ENCODE data around the gene ELAVL1.
A peak's percentile ranks its signal among the peaks of the same experiment; 100 is the strongest.

The ELAVL1 gene

GRCh38 chr19:7994928-7995809 lies 10.3 kb downstream of the ELAVL1 start:
- no peak overlapping the region for H3K4me3 ChIP-seq (ENCODE audit: control insufficient read depth in 1 of 7, extremely low read depth in 1 of 7, insufficient read depth in 4 of 7, low read depth in 2 of 7, low read length in 6 of 7)
- peaks cover 0 to 5% (median 2%) of the 10 kb centered on the region in 4 experiments for H3K4me1 ChIP-seq (ENCODE audit: control extremely low read depth in 1 of 4, control insufficient read depth in 4 of 4, insufficient read depth in 4 of 4, low read length in 3 of 4)
- CTCF ChIA-PET = interaction anchor here (0.8 to 2.3 kb wide), 5 partner anchors 14 to 66 kb away, joined by 3 to 6 read pairs (median 4); no protein-coding TSS in a partner anchor
- WGBS (ENCODE audit: insufficient coverage) = 94% methylated on average over 6 of the region's 9 CpGs
- POLR2A ChIA-PET = no interaction called here
- H3K36me3 ChIP-seq (ENCODE audit: control insufficient read depth in 4 of 4, insufficient read depth in 4 of 4, low read length in 3 of 4) = peaks cover 9 to 41% (median 19%) of the 10 kb centered on the region in 4 experiments
- peak overlapping the region in 1 of 2 experiments; percentile 8 for H3K27ac ChIP-seq (ENCODE audit: insufficient read depth in 1 of 2, low read depth in 1 of 2, low read length in 2 of 2, poor library complexity in 1 of 2, severe bottlenecking in 2 of 2)
- H3K9me3 ChIP-seq (ENCODE audit: control extremely low read depth in 1 of 5, control insufficient read depth in 4 of 5, insufficient read depth in 2 of 5, low read depth in 1 of 5, low read length in 4 of 5) = no peaks in the 10 kb centered on the region
- no peaks in the 10 kb centered on the region for H3K27me3 ChIP-seq (replicated peaks in 2 of 5; ENCODE audit: control insufficient read depth in 4 of 5, insufficient read depth in 5 of 5, low read length in 4 of 5)
- DNase-seq = no peak

DNA sequence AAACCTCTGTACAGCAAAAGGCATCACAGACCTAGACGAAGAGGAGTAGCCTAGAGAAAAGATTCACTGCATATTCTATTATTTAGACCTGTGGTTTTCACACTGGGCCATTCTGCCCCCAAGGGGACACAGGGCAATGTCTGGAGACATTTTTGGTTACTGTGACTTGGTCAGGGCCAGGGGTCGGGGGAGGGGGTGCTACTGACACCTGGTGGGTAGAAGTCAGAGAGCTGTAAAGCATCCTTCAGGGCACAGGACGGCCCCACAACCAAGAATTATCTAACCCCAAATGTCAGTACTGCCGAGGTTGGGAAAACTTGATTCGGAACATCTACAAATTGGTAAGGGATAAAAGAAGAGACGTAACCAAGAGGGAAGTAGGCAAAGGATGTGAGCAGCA lies 11.3 kb downstream of the ELAVL1 start:
- POLR2A ChIA-PET = no interaction called here
- Histone ChIP-seq H3K9me3 (ENCODE audit: control extremely low read depth in 1 of 5, control insufficient read depth in 4 of 5, insufficient read depth in 2 of 5, low read depth in 1 of 5, low read length in 4 of 5) (no peaks in the 10 kb centered on the region), H3K36me3 (ENCODE audit: control insufficient read depth in 4 of 4, insufficient read depth in 4 of 4, low read length in 3 of 4) (peaks cover 12 to 39% (median 25%) of the 10 kb centered on the region in 4 experiments), H3K27ac (ENCODE audit: insufficient read depth in 1 of 2, low read depth in 1 of 2, low read length in 2 of 2, poor library complexity in 1 of 2, severe bottlenecking in 2 of 2) (no peak overlapping the region), H3K4me1 (ENCODE audit: control extremely low read depth in 1 of 4, control insufficient read depth in 4 of 4, insufficient read depth in 4 of 4, low read length in 3 of 4) (peaks cover 0 to 5% (median 2%) of the 10 kb centered on the region in 4 experiments), H3K4me3 (ENCODE audit: control insufficient read depth in 1 of 7, extremely low read depth in 1 of 7, insufficient read depth in 4 of 7, low read depth in 2 of 7, low read length in 6 of 7) (no peak overlapping the region), H3K27me3 (replicated peaks in 2 of 5; ENCODE audit: control insufficient read depth in 4 of 5, insufficient read depth in 5 of 5, low read length in 4 of 5) (no peaks in the 10 kb centered on the region)
- CTCF ChIA-PET = interaction anchor here (1.0 to 2.3 kb wide), 3 partner anchors 9 to 23 kb away, joined by 4 to 6 read pairs (median 6); no protein-coding TSS in a partner anchor
- WGBS (ENCODE audit: insufficient coverage) = 100% methylated on average over 2 of the region's 6 CpGs
- peak in 1 of 3 donors; percentile 3 for DNase-seq

DNA sequence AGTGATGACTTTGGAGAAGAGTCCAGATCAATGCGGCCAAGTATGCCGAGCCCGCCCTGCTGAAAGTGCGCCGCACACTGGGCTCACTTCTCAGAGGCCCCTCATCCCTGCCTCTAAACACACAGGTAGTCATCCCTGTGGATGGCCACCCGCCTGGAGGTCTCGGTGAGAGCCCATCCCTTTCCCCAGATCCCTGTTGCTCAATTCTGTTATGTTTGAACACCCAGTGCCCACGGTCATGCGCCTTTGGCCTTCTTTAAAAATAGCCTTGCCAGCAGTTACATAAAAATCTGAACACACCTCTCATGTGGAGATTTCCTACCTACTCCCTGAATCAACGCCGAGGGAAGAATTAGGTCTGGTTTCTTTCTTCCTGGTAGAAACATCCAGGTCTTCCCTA lies 11.9 kb downstream of the ELAVL1 start:
- CTCF ChIA-PET = interaction anchor here (1.0 to 1.6 kb wide), 2 partner anchors 10 to 49 kb away, joined by 4 to 6 read pairs; no protein-coding TSS in a partner anchor
- no peak overlapping the region for H3K4me3 ChIP-seq (ENCODE audit: control insufficient read depth in 1 of 7, extremely low read depth in 1 of 7, insufficient read depth in 4 of 7, low read depth in 2 of 7, low read length in 6 of 7)
- WGBS (ENCODE audit: insufficient coverage) = 98% methylated on average over 11 of the region's 11 CpGs
- POLR2A ChIA-PET = no interaction called here
- H3K27me3 ChIP-seq (replicated peaks in 2 of 5; ENCODE audit: control insufficient read depth in 4 of 5, insufficient read depth in 5 of 5, low read length in 4 of 5) = no peaks in the 10 kb centered on the region
- peak overlapping the region in 1 of 2 experiments; percentile 0 for H3K27ac ChIP-seq (ENCODE audit: insufficient read depth in 1 of 2, low read depth in 1 of 2, low read length in 2 of 2, poor library complexity in 1 of 2, severe bottlenecking in 2 of 2)
- peaks cover 0 to 5% (median 2%) of the 10 kb centered on the region in 4 experiments for H3K4me1 ChIP-seq (ENCODE audit: control extremely low read depth in 1 of 4, control insufficient read depth in 4 of 4, insufficient read depth in 4 of 4, low read length in 3 of 4)
- no peaks in the 10 kb centered on the region for H3K9me3 ChIP-seq (ENCODE audit: control extremely low read depth in 1 of 5, control insufficient read depth in 4 of 5, insufficient read depth in 2 of 5, low read depth in 1 of 5, low read length in 4 of 5)
- no peak for DNase-seq
- peaks cover 12 to 45% (median 30%) of the 10 kb centered on the region in 4 experiments for H3K36me3 ChIP-seq (ENCODE audit: control insufficient read depth in 4 of 4, insufficient read depth in 4 of 4, low read length in 3 of 4)

- H3K27me3 ChIP-seq (replicated peaks in 2 of 5; ENCODE audit: control insufficient read depth in 4 of 5, insufficient read depth in 5 of 5, low read length in 4 of 5) = no peaks in the 10 kb centered on the region
- H3K9me3 ChIP-seq (ENCODE audit: control extremely low read depth in 1 of 5, control insufficient read depth in 4 of 5, insufficient read depth in 2 of 5, low read depth in 1 of 5, low read length in 4 of 5) = no peaks in the 10 kb centered on the region
- POLR2A ChIA-PET = no interaction called here
- DNase-seq = no peak
- H3K4me3 ChIP-seq (ENCODE audit: control insufficient read depth in 1 of 7, extremely low read depth in 1 of 7, insufficient read depth in 4 of 7, low read depth in 2 of 7, low read length in 6 of 7) = no peak overlapping the region
- WGBS (ENCODE audit: insufficient coverage) = 100% methylated on average over 1 of the region's 10 CpGs
- CTCF ChIA-PET = interaction anchor here (1.6 kb wide), 1 partner anchor 48 kb away, joined by 4 read pairs; no protein-coding TSS in a partner anchor
- peaks cover 12 to 52% (median 40%) of the 10 kb centered on the region in 4 experiments for H3K36me3 ChIP-seq (ENCODE audit: control insufficient read depth in 4 of 4, insufficient read depth in 4 of 4, low read length in 3 of 4)
- H3K27ac ChIP-seq (ENCODE audit: insufficient read depth in 1 of 2, low read depth in 1 of 2, low read length in 2 of 2, poor library complexity in 1 of 2, severe bottlenecking in 2 of 2) = no peak overlapping the region
- no peaks in the 10 kb centered on the region for H3K4me1 ChIP-seq (ENCODE audit: control extremely low read depth in 1 of 4, control insufficient read depth in 4 of 4, insufficient read depth in 4 of 4, low read length in 3 of 4)
These were observed 12.9 kb downstream of the ELAVL1 start for GRCh38 chr19:7992575-7992974.

DNA sequence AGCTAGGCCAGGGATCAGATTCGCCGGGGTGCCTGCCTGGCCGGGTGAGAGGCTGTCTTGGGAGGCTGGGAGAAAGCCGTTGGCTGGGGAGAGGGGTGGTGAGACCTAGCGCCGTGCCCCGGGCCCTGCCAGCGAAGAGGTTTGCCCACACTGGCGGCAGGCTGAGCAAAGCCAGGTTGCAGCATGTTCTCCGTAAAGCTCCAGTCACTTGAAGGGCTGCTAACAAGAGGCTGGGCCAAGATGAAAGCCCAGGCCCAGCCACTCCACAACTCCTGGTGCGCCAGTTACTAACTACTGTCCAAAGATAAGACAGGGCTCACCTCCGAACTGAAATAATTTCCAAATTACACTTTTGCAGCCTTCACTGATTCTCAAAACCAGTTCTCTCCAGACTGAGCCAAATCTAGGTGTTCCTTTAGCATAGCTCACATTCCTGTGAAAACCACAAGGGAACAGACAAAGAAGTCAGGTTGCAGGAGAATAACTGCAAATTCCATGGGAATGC lies 16.3 kb downstream of the ELAVL1 start:
- Histone ChIP-seq H3K4me3 (ENCODE audit: control insufficient read depth in 1 of 7, extremely low read depth in 1 of 7, insufficient read depth in 4 of 7, low read depth in 2 of 7, low read length in 6 of 7) (no peak overlapping the region), H3K27ac (ENCODE audit: insufficient read depth in 1 of 2, low read depth in 1 of 2, low read length in 2 of 2, poor library complexity in 1 of 2, severe bottlenecking in 2 of 2) (no peak overlapping the region), H3K27me3 (replicated peaks in 2 of 5; ENCODE audit: control insufficient read depth in 4 of 5, insufficient read depth in 5 of 5, low read length in 4 of 5) (no peaks in the 10 kb centered on the region), H3K4me1 (ENCODE audit: control extremely low read depth in 1 of 4, control insufficient read depth in 4 of 4, insufficient read depth in 4 of 4, low read length in 3 of 4) (no peaks in the 10 kb centered on the region), H3K36me3 (ENCODE audit: control insufficient read depth in 4 of 4, insufficient read depth in 4 of 4, low read length in 3 of 4) (peaks cover 14 to 82% (median 62%) of the 10 kb centered on the region in 4 experiments), H3K9me3 (ENCODE audit: control extremely low read depth in 1 of 5, control insufficient read depth in 4 of 5, insufficient read depth in 2 of 5, low read depth in 1 of 5, low read length in 4 of 5) (no peaks in the 10 kb centered on the region)
- ChIA-PET POLR2A (no interaction called here), CTCF (interaction anchor here (1.7 kb wide), 1 partner anchor 25 kb away, joined by 3 read pairs; no protein-coding TSS in a partner anchor)
- 96% methylated on average over 11 of the region's 12 CpGs for WGBS (ENCODE audit: insufficient coverage)
- DNase-seq = no peak

GRCh38 chr19:7988307-7988706 lies 17.1 kb downstream of the ELAVL1 start:
- H3K36me3 ChIP-seq (ENCODE audit: control insufficient read depth in 4 of 4, insufficient read depth in 4 of 4, low read length in 3 of 4) = peaks cover 14 to 88% (median 69%) of the 10 kb centered on the region in 4 experiments
- ChIA-PET CTCF (interaction anchor here (1.1 to 1.7 kb wide), 2 partner anchors 14 to 26 kb away, joined by 3 read pairs; no protein-coding TSS in a partner anchor), POLR2A (interaction anchor here (0.6 kb wide), 1 partner anchor 621 kb away, joined by 3 read pairs; no protein-coding TSS in a partner anchor)
- 92% methylated on average over 5 of the region's 5 CpGs for WGBS (ENCODE audit: insufficient coverage)
- no peaks in the 10 kb centered on the region for H3K9me3 ChIP-seq (ENCODE audit: control extremely low read depth in 1 of 5, control insufficient read depth in 4 of 5, insufficient read depth in 2 of 5, low read depth in 1 of 5, low read length in 4 of 5)
- no peaks in the 10 kb centered on the region for H3K4me1 ChIP-seq (ENCODE audit: control extremely low read depth in 1 of 4, control insufficient read depth in 4 of 4, insufficient read depth in 4 of 4, low read length in 3 of 4)
- H3K4me3 ChIP-seq (ENCODE audit: control insufficient read depth in 1 of 7, extremely low read depth in 1 of 7, insufficient read depth in 4 of 7, low read depth in 2 of 7, low read length in 6 of 7) = no peak overlapping the region
- no peak for DNase-seq
- H3K27me3 ChIP-seq (replicated peaks in 2 of 5; ENCODE audit: control insufficient read depth in 4 of 5, insufficient read depth in 5 of 5, low read length in 4 of 5) = no peaks in the 10 kb centered on the region
- peak overlapping the region in 1 of 2 experiments; percentile 11 for H3K27ac ChIP-seq (ENCODE audit: insufficient read depth in 1 of 2, low read depth in 1 of 2, low read length in 2 of 2, poor library complexity in 1 of 2, severe bottlenecking in 2 of 2)

Data from common myeloid progenitor, CD34-positive (primary cell).